WTC11 (cell line): ENCODE measurements around the gene CLCN1.
A peak's percentile ranks its signal among the peaks of the same experiment; 100 is the strongest.

Experiments used
- CTCF ChIP-seq: fragments of 200-600 bp; IDR thresholded peaks from 2 replicates; pipeline ENCODE4 v1.8.0; 2022; ENCODE audit warnings: antibody characterized with exemption
- IRF1 ChIP-seq: sonication (generic); formaldehyde crosslinking; IDR thresholded peaks from 2 replicates; pipeline ENCODE4 v1.8.0; 2023; ENCODE audit warnings: missing genetic modification reagents
- USF1 ChIP-seq: sonication (generic); formaldehyde crosslinking; IDR thresholded peaks from 2 replicates; pipeline ENCODE4 v1.8.0; 2022; ENCODE audit warnings: mild to moderate bottlenecking, missing genetic modification reagents
- TF ChIP-seq, protein P1 (sequence below): sonication (generic); formaldehyde crosslinking; IDR thresholded peaks from 2 replicates; pipeline ENCODE4 v1.8.1; 2023; ENCODE audit warnings: mild to moderate bottlenecking, missing genetic modification reagents, moderate library complexity

GRCh38 chr7:143387156-143387975, 71.5 kb downstream of the CLCN1 start:
- TF ChIP-seq CTCF (0 out of 2 replicates have a peak, but pooled peaks have one; percentile 35), USF1 (CRISPR knock-in tag) (no peak), IRF1 (no peak)
- TF ChIP-seq, protein P1, sequence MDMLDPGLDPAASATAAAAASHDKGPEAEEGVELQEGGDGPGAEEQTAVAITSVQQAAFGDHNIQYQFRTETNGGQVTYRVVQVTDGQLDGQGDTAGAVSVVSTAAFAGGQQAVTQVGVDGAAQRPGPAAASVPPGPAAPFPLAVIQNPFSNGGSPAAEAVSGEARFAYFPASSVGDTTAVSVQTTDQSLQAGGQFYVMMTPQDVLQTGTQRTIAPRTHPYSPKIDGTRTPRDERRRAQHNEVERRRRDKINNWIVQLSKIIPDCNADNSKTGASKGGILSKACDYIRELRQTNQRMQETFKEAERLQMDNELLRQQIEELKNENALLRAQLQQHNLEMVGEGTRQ (CRISPR knock-in tag): no peak
